Bronchial epithelial cell (primary cell): ENCODE results near the gene PAM. TPM values are rescaled to one million over a fixed set of nuclear protein-coding genes. Genes with fewer than 3 reads are reported as not detected.

Experiments
- DNase-seq: peaks from one replicate; pipeline ENCODE4 v3.0.0-alpha.2; 2010; ENCODE audit warnings: low read depth
- FAIRE-seq: peaks from 2 replicates; lab custom pipeline; 2011; peaks lifted over from hg19 to GRCh38; lab: Jason Lieb, UNC
- H3K27me3 ChIP-seq: 2 replicates; pipeline ENCODE4 v1.5.1; 2011; ENCODE audit warnings: low read length; ENCODE audit not compliant: control insufficient read depth, insufficient read depth
- H3K36me3 ChIP-seq: 2 replicates; pipeline ENCODE4 v1.5.1; 2011; ENCODE audit warnings: low read length; ENCODE audit not compliant: control insufficient read depth, insufficient read depth
- H3K4me3 ChIP-seq: 2 replicates; pipeline ENCODE4 v1.5.1; 2011; ENCODE audit warnings: mild to moderate bottlenecking, low read depth, low read length, control low read depth
- total RNA-seq: library from RNA; depleted of rRNA; stranded (reverse); fragments of >200 nt; gene quantifications from 2 replicates; pipeline ENCODE4 v1.2.1, GENCODE V29; 2014
- TF ChIP-seq, protein P1 (sequence below): IDR thresholded peaks from 2 replicates; pipeline ENCODE4 v1.5.1; 2011; ENCODE audit warnings: mild to moderate bottlenecking, moderate library complexity, low read length, control low read depth, inconsistent platforms; ENCODE audit not compliant: insufficient read depth, severe bottlenecking

Gene PAM
- total RNA-seq, 1 donor from 2014 or later, result 68.4 TPM

DNA sequence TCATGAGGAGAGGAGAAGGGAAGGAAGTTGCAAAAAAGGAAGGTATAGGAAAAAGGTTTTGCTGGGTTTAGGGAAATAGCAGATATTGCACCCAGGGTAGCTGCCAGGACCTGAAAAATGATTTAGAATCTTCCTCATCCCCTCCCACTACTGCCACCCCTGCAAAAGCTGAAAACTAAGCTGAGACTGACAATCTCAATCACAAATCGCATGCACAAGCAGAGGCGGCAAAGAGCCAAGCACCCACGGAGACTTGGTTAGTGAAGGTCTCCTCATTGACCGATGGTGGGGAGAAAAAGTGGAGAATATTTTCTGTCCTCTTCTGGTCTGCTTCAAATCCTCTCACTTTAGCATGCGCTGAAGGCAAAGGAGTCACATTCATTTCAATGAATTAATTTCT is 39.1 kb upstream of the PAM start:
- FAIRE-seq (no peak), DNase-seq (no peak)
- Histone ChIP-seq H3K36me3 (no peaks in the 10 kb centered on the region), H3K4me3 (no peak overlapping the region), H3K27me3 (no peaks in the 10 kb centered on the region)
- TF ChIP-seq, protein P1, sequence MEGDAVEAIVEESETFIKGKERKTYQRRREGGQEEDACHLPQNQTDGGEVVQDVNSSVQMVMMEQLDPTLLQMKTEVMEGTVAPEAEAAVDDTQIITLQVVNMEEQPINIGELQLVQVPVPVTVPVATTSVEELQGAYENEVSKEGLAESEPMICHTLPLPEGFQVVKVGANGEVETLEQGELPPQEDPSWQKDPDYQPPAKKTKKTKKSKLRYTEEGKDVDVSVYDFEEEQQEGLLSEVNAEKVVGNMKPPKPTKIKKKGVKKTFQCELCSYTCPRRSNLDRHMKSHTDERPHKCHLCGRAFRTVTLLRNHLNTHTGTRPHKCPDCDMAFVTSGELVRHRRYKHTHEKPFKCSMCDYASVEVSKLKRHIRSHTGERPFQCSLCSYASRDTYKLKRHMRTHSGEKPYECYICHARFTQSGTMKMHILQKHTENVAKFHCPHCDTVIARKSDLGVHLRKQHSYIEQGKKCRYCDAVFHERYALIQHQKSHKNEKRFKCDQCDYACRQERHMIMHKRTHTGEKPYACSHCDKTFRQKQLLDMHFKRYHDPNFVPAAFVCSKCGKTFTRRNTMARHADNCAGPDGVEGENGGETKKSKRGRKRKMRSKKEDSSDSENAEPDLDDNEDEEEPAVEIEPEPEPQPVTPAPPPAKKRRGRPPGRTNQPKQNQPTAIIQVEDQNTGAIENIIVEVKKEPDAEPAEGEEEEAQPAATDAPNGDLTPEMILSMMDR, result no peak

DNA sequence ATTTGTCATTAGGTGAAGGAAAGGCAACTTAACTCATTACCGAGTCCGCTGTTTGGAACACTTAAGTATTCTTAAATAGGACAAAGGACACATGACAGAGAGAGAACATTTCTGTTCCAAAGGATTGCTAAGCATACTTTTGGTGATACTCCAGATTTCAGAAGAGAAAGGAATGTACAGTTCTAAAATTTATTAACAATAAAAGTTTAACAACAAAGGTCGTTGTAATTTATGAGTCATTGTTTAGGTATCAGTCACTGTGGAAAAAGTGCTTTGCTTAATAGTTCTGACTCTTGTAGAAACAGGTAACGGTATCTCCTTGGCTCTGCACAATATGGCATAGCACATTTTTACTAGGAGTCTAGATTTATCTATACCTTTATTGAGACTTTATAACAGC is 36.3 kb upstream of the PAM start:
- DNase-seq, result peak; percentile 72
- FAIRE-seq, result no peak
- no peaks in the 10 kb centered on the region for H3K27me3 ChIP-seq
- TF ChIP-seq, protein P1, result no peak
- H3K4me3 ChIP-seq, result no peak overlapping the region
- no peaks in the 10 kb centered on the region for H3K36me3 ChIP-seq

DNA sequence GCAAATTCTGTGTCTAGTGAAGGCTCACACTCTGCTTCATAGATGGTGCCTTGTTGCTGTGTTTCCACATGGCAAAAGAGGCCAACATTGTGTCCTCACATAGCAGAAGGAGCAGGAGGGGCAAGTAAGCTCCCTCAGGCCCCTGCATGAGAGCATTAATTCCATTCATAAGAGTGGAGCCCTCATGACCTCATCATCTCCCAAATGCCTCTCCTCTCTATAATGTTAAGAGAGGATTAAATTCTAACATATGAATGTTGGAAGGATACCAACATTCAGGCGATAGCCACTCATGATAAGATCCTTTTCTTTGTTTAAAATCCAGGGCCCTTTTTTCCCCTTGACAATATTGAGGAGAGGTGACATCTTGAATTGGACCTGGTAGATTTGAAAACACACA is 35.2 kb upstream of the PAM start:
- Histone ChIP-seq H3K27me3 (no peaks in the 10 kb centered on the region), H3K36me3 (no peaks in the 10 kb centered on the region), H3K4me3 (no peak overlapping the region)
- DNase-seq, result no peak
- FAIRE-seq, result no peak
- TF ChIP-seq, protein P1, result no peak

DNA sequence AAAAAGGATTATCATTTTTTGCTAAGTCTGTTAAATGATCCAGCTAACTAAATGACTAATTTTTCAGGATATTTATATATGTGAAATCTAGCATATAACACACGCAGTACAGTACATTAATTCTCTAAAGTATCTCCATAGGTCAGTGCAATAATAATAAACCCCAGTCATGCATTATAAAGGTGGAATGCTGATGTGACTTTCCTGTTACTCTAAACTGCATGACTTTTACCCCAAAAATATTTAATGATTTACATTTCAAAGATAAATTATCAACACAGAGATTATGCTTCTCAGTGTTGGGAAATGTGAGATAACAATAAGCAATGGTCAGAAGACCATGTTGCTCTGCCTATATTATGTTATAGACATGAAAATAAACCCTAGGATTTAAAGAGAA is 34.1 kb upstream of the PAM start:
- no peaks in the 10 kb centered on the region for H3K27me3 ChIP-seq
- TF ChIP-seq, protein P1, result no peak
- no peak for FAIRE-seq

DNA sequence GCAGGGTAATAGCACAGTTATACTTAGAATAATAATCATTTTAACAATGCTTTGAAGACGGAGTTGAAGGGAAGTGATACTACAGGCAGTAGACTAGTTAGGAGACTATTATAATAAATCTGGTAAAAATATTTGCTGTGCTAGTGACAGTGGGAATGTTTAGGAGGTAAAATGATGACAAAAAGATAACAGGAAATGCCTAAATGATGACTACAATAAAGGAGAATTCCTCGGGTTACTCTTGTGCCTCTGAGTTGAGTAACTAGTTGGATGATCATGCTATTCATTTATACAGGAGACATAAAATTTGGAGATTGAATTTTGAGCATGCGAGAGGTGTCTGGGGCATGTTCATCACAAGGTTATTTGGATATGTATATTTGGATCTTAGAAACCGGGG is 32.2 kb upstream of the PAM start:
- DNase-seq (no peak), FAIRE-seq (no peak)
- no peaks in the 10 kb centered on the region for H3K36me3 ChIP-seq
- no peaks in the 10 kb centered on the region for H3K27me3 ChIP-seq
- TF ChIP-seq, protein P1, result no peak
- no peak overlapping the region for H3K4me3 ChIP-seq

More for the DNA sequence above, 34.1 kb upstream of the PAM start:
- H3K4me3 ChIP-seq, result no peak overlapping the region
- H3K36me3 ChIP-seq, result no peaks in the 10 kb centered on the region
- no peak for DNase-seq

DNA sequence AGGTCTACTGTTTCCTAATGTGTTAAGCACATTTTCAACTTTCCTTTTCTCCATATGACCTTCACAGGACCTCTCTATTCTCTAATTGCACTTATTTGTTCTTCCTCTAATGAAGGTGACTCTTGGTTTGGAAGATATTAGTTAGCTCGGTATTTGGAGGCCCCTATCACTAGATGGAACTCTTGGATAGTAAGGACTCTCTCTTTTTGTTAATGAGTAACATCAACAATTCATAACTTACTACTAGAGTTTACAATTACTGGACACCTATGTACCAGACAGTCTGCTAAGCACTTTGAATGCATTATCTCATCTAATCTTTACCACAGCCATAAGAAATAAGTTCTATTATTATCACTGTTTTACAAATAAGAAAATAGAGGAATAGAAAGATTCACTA is 23.4 kb upstream of the PAM start:
- H3K4me3 ChIP-seq, result no peak overlapping the region

More for the DNA sequence above, 23.4 kb upstream of the PAM start:
- DNase-seq (no peak), FAIRE-seq (no peak)
- Histone ChIP-seq H3K36me3 (no peaks in the 10 kb centered on the region), H3K27me3 (peaks cover 2% of the 10 kb centered on the region)
- TF ChIP-seq, protein P1, result no peak
